Adrenal gland (tissue), 12 donors: ENCODE results near the gene NBEAL1. TPM values are rescaled to one million over a fixed set of nuclear protein-coding genes. Genes with fewer than 3 reads are reported as not detected.

ENCODE experiments used
- DNase-seq, 7 donors: peaks; one replicate each; pipeline ENCODE4 v3.0.0-alpha.2; 2019 to 2020
- H3K27ac ChIP-seq, 5 donors: fragments of 200-600 bp; sonication (generic) in 4 of 5; 1 replicate in 3 of 5; 2 replicates in 2 of 5; pipeline versions ENCODE4 v1.5.1 to v1.8.0; 2016 to 2020; ENCODE audit warnings: mild to moderate bottlenecking in 1 of 5
- H3K27me3 ChIP-seq: fragments of 200-600 bp; 2 replicates; pipeline ENCODE4 v1.8.0; 2021
- H3K36me3 ChIP-seq, 2 donors: fragments of 200-600 bp; replicated peaks in 1 of 2; 1 replicate in 1 of 2; 2 replicates in 1 of 2; pipeline versions ENCODE4 v1.5.1 to v1.8.0; 2018 to 2022
- H3K4me1 ChIP-seq, 2 donors: fragments of 200-600 bp; replicated peaks in 1 of 2; 1 replicate in 1 of 2; 2 replicates in 1 of 2; pipeline versions ENCODE4 v1.5.1 to v1.8.0; 2018 to 2021
- H3K4me3 ChIP-seq, 4 donors: fragments of 200-600 bp; sonication (generic) in 3 of 4; one replicate each; pipeline ENCODE4 v1.5.1; 2016 to 2018
- H3K9me3 ChIP-seq, 3 donors: fragments of 200-600 bp; sonication (generic) in 1 of 3; replicated peaks in 1 of 3; 1 replicate in 2 of 3; 2 replicates in 1 of 3; pipeline versions ENCODE4 v1.5.1 to v1.8.0; 2016 to 2021
- POLR2A ChIP-seq, 2 donors: fragments of 450-650 bp; IDR thresholded peaks; one replicate each; pipeline ENCODE4 v1.6.1; 2017; ENCODE audit warnings: antibody characterized with exemption in 2 of 2, mild to moderate bottlenecking in 2 of 2, moderate library complexity in 1 of 2
- WGBS, 4 donors: extraction: QIAGEN DNeasy Blood & Tissue Kit in 2 of 4; methylation state at CpG; one replicate each; pipeline versions ENCODE4 v1.1.5 to v1.1.7; 2013 to 2017; 5-methylcytosine and 5-hydroxymethylcytosine counted together
- intact Hi-C, 2 donors: fragments of 100-400 bp; cut with DNase I; formaldehyde crosslinking; loops; one replicate each; pipeline versions ENCODE4 v1.14.1 to v1.15.0; 2022 to 2023
- polyA plus RNA-seq, 3 donors: library from polyadenylated mRNA; stranded (reverse); fragments of 200-250 nt in 2 of 3; fragments of 350-450 nt in 1 of 3; fragmentation: Illumina TruSeq in 1 of 3; extraction: RNeasy Lipid Tissue Mini Kit (QIAGEN cat#74804) in 1 of 3; gene quantifications; one replicate each; pipeline ENCODE4 v1.2.3, GENCODE V29; 2013 to 2014
- small RNA-seq, 2 donors: library from RNA; depleted of rRNA; stranded (forward); fragments of <200 nt; gene quantifications; one replicate each; pipeline ENCODE3, GENCODE V24; 2016
- total RNA-seq, 9 donors: library from RNA; depleted of rRNA in 4 of 9; stranded (reverse); fragments of >200 nt in 4 of 9; fragments of 120-200 nt in 1 of 9; fragmentation: NEBNext Ultra II Directional in 1 of 9; extraction: Animal tissue kit (Norgen Biotek cat#: 25700) in 1 of 9; gene quantifications; one replicate each; pipeline versions ENCODE4 v1.1.0 to v1.2.4, GENCODE V29; 2013 to 2023
- TF ChIP-seq, protein P1 (sequence below), 6 experiments: fragments of 450-650 bp in 4 of 6; fragments of 200-600 bp in 2 of 6; sonication (generic) in 1 of 6; IDR thresholded peaks; 1 replicate in 5 of 6; 2 replicates in 1 of 6; pipeline versions ENCODE4 v1.5.1 to v1.8.0; 2016 to 2021; ENCODE audit warnings: antibody characterized with exemption in 6 of 6, mild to moderate bottlenecking in 2 of 6, moderate library complexity in 1 of 6
- donor health status: healthy with polysubstance abuse.
- donor health status: Bipolar disorder and iron deficiency.
- donor health status: DM: yes; HTN: yes; CAD: no.
- donor health status: DM: no; HTN: no; CAD: no.
- donor health status: DM: no; HTN: no; CAD: no.
- donor health status: DM: yes; HTN: yes; CAD: no.

The NBEAL1 gene
- total and polyA plus RNA-seq, 12 donors, result 5.0 to 55.3 (median 25.4) TPM

DNA sequence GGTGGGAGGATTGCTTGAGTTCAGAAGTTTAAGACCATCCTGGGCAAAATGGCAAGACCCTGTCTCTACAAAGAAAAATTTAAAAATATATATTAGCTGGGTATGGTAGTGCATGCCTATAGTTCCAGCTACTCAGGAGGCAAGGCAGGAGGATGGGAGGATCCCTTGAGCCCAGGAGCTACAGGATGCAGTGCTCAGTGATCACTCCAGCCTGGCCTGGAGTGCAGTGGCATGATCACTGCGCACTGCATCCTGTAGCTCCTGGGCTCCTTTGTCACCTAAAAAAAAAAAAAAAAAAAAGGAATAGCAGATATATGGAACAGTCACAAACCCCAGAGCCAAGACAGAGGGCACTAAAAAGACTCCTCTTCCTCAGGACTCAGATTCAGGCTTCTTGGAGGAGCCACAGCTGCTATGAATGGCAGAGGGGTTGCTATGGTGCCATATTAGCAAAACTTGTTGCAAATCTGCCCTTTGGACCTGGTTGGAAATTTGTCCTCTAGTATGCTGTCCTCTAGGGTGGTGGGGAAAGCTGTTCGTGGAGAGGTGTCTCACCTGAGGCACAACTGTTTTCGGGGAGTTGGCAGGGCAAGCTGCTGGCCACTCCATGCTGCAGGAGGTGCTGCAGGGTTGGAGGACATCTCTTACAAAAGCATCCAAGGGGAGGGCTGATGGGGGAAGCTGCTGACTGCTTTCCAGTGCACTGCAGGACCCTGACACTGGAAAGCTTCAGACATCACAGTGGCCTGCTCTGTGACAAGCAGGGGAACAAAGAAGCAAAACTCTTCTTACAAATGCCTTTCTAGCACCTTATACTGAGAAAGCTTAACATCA lies 246.9 kb downstream of the NBEAL1 start:
- H3K27ac ChIP-seq, result no peak overlapping the region
- H3K36me3 ChIP-seq, result peaks cover 0 to 29% of the 10 kb centered on the region in 2 donors
- peaks cover 0 to 20% of the 10 kb centered on the region in 2 donors for H3K4me1 ChIP-seq
- intact Hi-C loops, result loop anchor here in 1 of 2 donors (2.0 kb wide), 1 partner anchor 17 kb away; no protein-coding TSS in a partner anchor
- H3K4me3 ChIP-seq, result no peak overlapping the region
- H3K9me3 ChIP-seq, result no peaks in the 10 kb centered on the region
- no peaks in the 10 kb centered on the region for H3K27me3 ChIP-seq
- WGBS, 4 donors, result 81 to 94% (median 89%) methylated on average over 3 of the region's 3 CpGs
- TF ChIP-seq, protein P1, sequence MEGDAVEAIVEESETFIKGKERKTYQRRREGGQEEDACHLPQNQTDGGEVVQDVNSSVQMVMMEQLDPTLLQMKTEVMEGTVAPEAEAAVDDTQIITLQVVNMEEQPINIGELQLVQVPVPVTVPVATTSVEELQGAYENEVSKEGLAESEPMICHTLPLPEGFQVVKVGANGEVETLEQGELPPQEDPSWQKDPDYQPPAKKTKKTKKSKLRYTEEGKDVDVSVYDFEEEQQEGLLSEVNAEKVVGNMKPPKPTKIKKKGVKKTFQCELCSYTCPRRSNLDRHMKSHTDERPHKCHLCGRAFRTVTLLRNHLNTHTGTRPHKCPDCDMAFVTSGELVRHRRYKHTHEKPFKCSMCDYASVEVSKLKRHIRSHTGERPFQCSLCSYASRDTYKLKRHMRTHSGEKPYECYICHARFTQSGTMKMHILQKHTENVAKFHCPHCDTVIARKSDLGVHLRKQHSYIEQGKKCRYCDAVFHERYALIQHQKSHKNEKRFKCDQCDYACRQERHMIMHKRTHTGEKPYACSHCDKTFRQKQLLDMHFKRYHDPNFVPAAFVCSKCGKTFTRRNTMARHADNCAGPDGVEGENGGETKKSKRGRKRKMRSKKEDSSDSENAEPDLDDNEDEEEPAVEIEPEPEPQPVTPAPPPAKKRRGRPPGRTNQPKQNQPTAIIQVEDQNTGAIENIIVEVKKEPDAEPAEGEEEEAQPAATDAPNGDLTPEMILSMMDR (IDR thresholded peaks at IDR 0.05), result no peak
- no peak for TF ChIP-seq POLR2A (IDR thresholded peaks at IDR 0.05)
- DNase-seq, result no peak

Small RNA genes lying within 50 kb of the gene (small RNA-seq; reads per million reads assigned to genes)
- gene AC010900.2 (0 reads per million in 2 donors), gene RF00408 (0 reads per million in 2 donors), gene RN7SL670P (0 reads per million in 2 donors)

Other genes with a start within 250 kb of the NBEAL1 start
- 10 to 100 TPM in 3 of 9 donors, 1 to 10 TPM in 6; 7.2 to 17.5 (median 8.1) TPM for gene ICA1L, start 143.1 kb upstream of the NBEAL1 start, total RNA-seq
- gene ICA1L, start 143.1 kb upstream of the NBEAL1 start, polyA plus RNA-seq, result 10 to 100 TPM in 1 of 3 donors, 1 to 10 TPM in 2; 7.4 to 15.6 (median 9.7) TPM
- gene WDR12, start 103.2 kb upstream of the NBEAL1 start, total RNA-seq, result 10 to 100 TPM; 12.4 to 54.1 (median 41.6) TPM
- gene WDR12, start 103.2 kb upstream of the NBEAL1 start, polyA plus RNA-seq, result 10 to 100 TPM; 23.8 to 68.7 (median 33.5) TPM
- gene CARF, start 102.6 kb upstream of the NBEAL1 start, total RNA-seq, result 10 to 100 TPM in 6 of 9 donors, 1 to 10 TPM in 3; 6.7 to 27.9 (median 11.5) TPM
- gene CARF, start 102.6 kb upstream of the NBEAL1 start, polyA plus RNA-seq, result 1 to 10 TPM; 1.9 to 9.3 (median 2.2) TPM
- 10 to 100 TPM; 25.9 to 70.9 (median 45.4) TPM for gene CYP20A1, start 224.1 kb downstream of the NBEAL1 start, total RNA-seq
- 10 to 100 TPM; 10.9 to 22.9 (median 13.0) TPM for gene CYP20A1, start 224.1 kb downstream of the NBEAL1 start, polyA plus RNA-seq